Endothelial cell of umbilical vein (primary cell): ENCODE data around the gene PCMT1. TPM values are rescaled to one million over a fixed set of nuclear protein-coding genes. Genes with fewer than 3 reads are reported as not detected.
"Not testable (repeated sequence)": the region's sequence is repeated elsewhere in the genome, so short reads cannot be mapped to it uniquely, and the experiment has no call there.

Experiments used
- BruUV-seq: library from RNA; stranded (reverse); fragments of 400-500 nt; replicated peaks from 2 replicates; lab custom pipeline; 2021; lab: Mats Ljungman, UMichigan
- CTCF ChIA-PET: fragments of 300-600, 350-600 bp; sonication (Branson Sonifier 250); formaldehyde crosslinking; loops from one replicate; lab custom pipeline; 2021; ENCODE audit warnings: antibody characterized with exemption, inconsistent platforms; lab: Charles Lee
- POLR2A ChIA-PET: fragments of 300-600, 350-600 bp; sonication (Branson Sonifier 250); formaldehyde crosslinking; loops from one replicate; lab custom pipeline; 2021; ENCODE audit warnings: antibody characterized with exemption, inconsistent platforms; lab: Charles Lee
- DNase-seq: peaks from one replicate; pipeline ENCODE4 v3.0.0-alpha.2; 2011; ENCODE audit warnings: low read depth, low spot score
- FAIRE-seq: peaks from 2 replicates; lab custom pipeline; 2011; peaks lifted over from hg19 to GRCh38; lab: Jason Lieb, UNC
- H2AFZ ChIP-seq: 2 replicates; pipeline ENCODE4 v1.6.0; 2012; ENCODE audit warnings: low read depth, low read length, control low read depth, inconsistent platforms
- H3K27ac ChIP-seq: 2 replicates; pipeline ENCODE4 v1.5.1; 2011; ENCODE audit warnings: low read depth, mild to moderate bottlenecking, control low read depth, low read length, moderate library complexity; ENCODE audit not compliant: insufficient read depth
- H3K27me3 ChIP-seq, 2 experiments: 2 replicates each; pipeline versions ENCODE4 v1.6.0 to v1.6.1; 2011; ENCODE audit warnings: low read length in 2 of 2, mixed read lengths in 1 of 2; ENCODE audit not compliant: control insufficient read depth in 2 of 2, insufficient read depth in 2 of 2
- H3K36me3 ChIP-seq, 2 experiments: 2 replicates in 1 of 2; 3 replicates in 1 of 2; pipeline ENCODE4 v1.5.1; 2011; ENCODE audit warnings: low read length in 2 of 2, mild to moderate bottlenecking in 1 of 2, moderate library complexity in 1 of 2; ENCODE audit not compliant: control insufficient read depth in 2 of 2, insufficient read depth in 2 of 2; ENCODE audit errors: extremely low read depth in 1 of 2
- H3K4me1 ChIP-seq: 3 replicates; pipeline ENCODE4 v1.5.1; 2011; ENCODE audit warnings: mild to moderate bottlenecking, low read length; ENCODE audit not compliant: control insufficient read depth, insufficient read depth; ENCODE audit errors: extremely low read depth
- H3K4me2 ChIP-seq: 2 replicates; pipeline ENCODE4 v1.6.1; 2011; ENCODE audit warnings: low read length, control low read depth, mixed read lengths; ENCODE audit not compliant: insufficient read depth
- H3K4me3 ChIP-seq, 3 experiments: fragments of 200-600 bp in 1 of 3; sonication (generic), shearing (Covaris generic) in 1 of 3; replicated peaks in 1 of 3; 2 replicates each; pipeline ENCODE4 v1.5.1; 2011 to 2016; ENCODE audit warnings: control low read depth in 3 of 3, low read length in 3 of 3, mild to moderate bottlenecking in 2 of 3, inconsistent platforms in 1 of 3, low read depth in 1 of 3, moderate library complexity in 1 of 3; ENCODE audit not compliant: insufficient read depth in 1 of 3
- H3K79me2 ChIP-seq: 2 replicates; pipeline ENCODE4 v1.6.0; 2012; ENCODE audit warnings: low read length, inconsistent platforms; ENCODE audit not compliant: control insufficient read depth, insufficient read depth
- H3K9ac ChIP-seq: replicated peaks from 2 replicates; pipeline ENCODE3; 2011; ENCODE audit warnings: low read length, control low read depth; ENCODE audit not compliant: insufficient read depth; ENCODE audit errors: extremely low read depth
- H3K9me1 ChIP-seq: replicated peaks from 3 replicates; pipeline ENCODE4 v1.6.0; 2011; ENCODE audit warnings: mild to moderate bottlenecking, low read length; ENCODE audit not compliant: control insufficient read depth, insufficient read depth; ENCODE audit errors: extremely low read depth
- H3K9me3 ChIP-seq: replicated peaks from 2 replicates; pipeline ENCODE4 v1.5.1; 2012; ENCODE audit warnings: low read length, inconsistent platforms; ENCODE audit not compliant: control insufficient read depth, insufficient read depth
- H4K20me1 ChIP-seq: replicated peaks from 2 replicates; pipeline ENCODE3; 2011; ENCODE audit warnings: mild to moderate bottlenecking, low read length; ENCODE audit not compliant: control insufficient read depth, insufficient read depth; ENCODE audit errors: extremely low read depth
- CTCF ChIP-seq, 2 donors: IDR thresholded peaks; 1 replicate in 1 of 2; 2 replicates in 1 of 2; pipeline ENCODE4 v1.5.1; 2011; ENCODE audit warnings: low read length in 2 of 2, mild to moderate bottlenecking in 2 of 2, moderate library complexity in 2 of 2, control low read depth in 1 of 2, inconsistent platforms in 1 of 2, low read depth in 1 of 2; ENCODE audit not compliant: insufficient read depth in 1 of 2; ENCODE audit errors: extremely low read depth in 1 of 2
- EZH2 ChIP-seq: IDR thresholded peaks from 2 replicates; pipeline ENCODE4 v1.6.1; 2012; ENCODE audit warnings: borderline replicate concordance, low read depth, mild to moderate bottlenecking, moderate library complexity, low read length, inconsistent platforms; ENCODE audit not compliant: severe bottlenecking
- FOS ChIP-seq: IDR thresholded peaks from 2 replicates; pipeline ENCODE4 v1.6.1; 2011; ENCODE audit warnings: mild to moderate bottlenecking, low read length, moderate library complexity, borderline replicate concordance; ENCODE audit not compliant: insufficient read depth
- MYC ChIP-seq: IDR thresholded peaks from one replicate; pipeline ENCODE4 v1.6.1; 2011; ENCODE audit warnings: mild to moderate bottlenecking, low read depth, low read length
- POLR2A ChIP-seq: IDR thresholded peaks from 2 replicates; pipeline ENCODE4 v1.6.1; 2012; ENCODE audit warnings: low read depth, mild to moderate bottlenecking, control low read depth, low read length
- POLR2AphosphoS5 ChIP-seq: IDR thresholded peaks from 2 replicates; pipeline ENCODE4 v1.6.1; 2012; ENCODE audit warnings: low read depth, mild to moderate bottlenecking, control low read depth, low read length, moderate library complexity; ENCODE audit not compliant: insufficient read depth
- dilution Hi-C: fragments of 300-500 bp; cut with MboI; formaldehyde crosslinking; loops from one replicate; pipeline ENCODE4 v1.15.0; 2019; ENCODE audit warnings: low sequenced_read_pairs; ENCODE audit not compliant: extremely low pct_ligation_motif_present
- intact Hi-C: fragments of 100-400 bp; cut with micrococcal nuclease; formaldehyde crosslinking; loops from one replicate; pipeline ENCODE4 v1.10.0; 2022
- polyA plus RNA-seq, 4 experiments: library from polyadenylated mRNA; depleted of rRNA in 3 of 4; stranded (reverse) in 3 of 4; unstranded in 1 of 4; fragments of >200 nt; gene quantifications; 2 replicates each; pipeline versions ENCODE4 v1.2.1 to v1.2.3, GENCODE V29; 2011 to 2012; ENCODE audit warnings: missing spikeins in 1 of 4
- total RNA-seq: library from RNA; stranded (reverse); gene quantifications from 2 replicates; pipeline ENCODE4 v1.2.3, GENCODE V29; 2021

PCMT1 gene
- total and polyA plus RNA-seq, 2 donors (not counting 3 experiments of a cell fraction or from before 2014, with no cell fraction given) = 95.0 to 102 TPM

DNA sequence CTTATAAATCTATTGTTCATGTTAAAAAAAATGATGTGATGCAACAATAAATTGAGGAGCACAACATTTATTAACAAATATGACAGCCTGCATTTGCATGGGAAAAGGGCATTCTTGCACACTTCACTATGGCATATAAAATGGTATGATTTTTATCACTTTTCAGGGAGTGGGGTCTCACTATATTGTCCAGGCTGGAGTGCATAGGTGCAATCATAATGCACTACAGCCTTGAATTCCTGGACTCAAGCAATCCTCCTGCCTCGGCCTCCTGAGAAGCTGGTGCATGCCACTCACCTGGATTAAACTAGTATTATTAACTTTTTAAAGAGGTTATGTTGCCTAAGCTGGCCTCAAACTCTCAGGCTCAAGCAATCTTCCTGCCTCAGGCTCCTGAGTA is 14.6 kb upstream of the PCMT1 start:
- H3K9me3 ChIP-seq = no peaks in the 10 kb centered on the region
- CTCF ChIA-PET = interaction anchor here (1.6 kb wide), 1 partner anchor 11 kb away, joined by 3 read pairs; no protein-coding TSS in a partner anchor
- H3K9ac ChIP-seq = no peak overlapping the region
- dilution Hi-C loops (no loop called here), intact Hi-C loops (no loop called here)
- FAIRE-seq (no peak), DNase-seq (no peak)
- BruUV-seq = no TSS peak
- H4K20me1 ChIP-seq = no peaks in the 10 kb centered on the region
- POLR2A ChIA-PET = no interaction called here
- H3K4me2 ChIP-seq = no peak overlapping the region
- no peak overlapping the region for H3K4me3 ChIP-seq
- no peaks in the 10 kb centered on the region for H3K79me2 ChIP-seq
- H3K4me1 ChIP-seq = no peaks in the 10 kb centered on the region
- H3K9me1 ChIP-seq = no peaks in the 10 kb centered on the region
- H3K27ac ChIP-seq = no peak overlapping the region
- H3K27me3 ChIP-seq = no peaks in the 10 kb centered on the region
- H2AFZ ChIP-seq = no peak overlapping the region
- TF ChIP-seq CTCF (IDR thresholded peaks at IDR 0.05; ENCODE audit: extremely low read depth in 1 of 2, insufficient read depth in 1 of 2, low read depth in 1 of 2, low read length in 2 of 2) (no peak), FOS (no peak), POLR2A (no peak), EZH2 (no peak), POLR2AphosphoS5 (no peak), MYC (no peak)
- peaks cover 2 to 18% of the 10 kb centered on the region in 2 experiments for H3K36me3 ChIP-seq

GRCh38 chr6:149745252-149745651 is 4.3 kb upstream of the PCMT1 start:
- H3K4me2 ChIP-seq = peak overlapping the region; percentile 90
- FAIRE-seq, H3K36me3 ChIP-seq, H3K9me1 ChIP-seq, dilution Hi-C loops, DNase-seq, H4K20me1 ChIP-seq, H3K9me3 ChIP-seq, CTCF ChIA-PET, BruUV-seq, H3K27me3 ChIP-seq, intact Hi-C loops, H2AFZ ChIP-seq, H3K4me1 ChIP-seq: not testable (repeated sequence)
- peaks cover 22% of the 10 kb centered on the region for H3K79me2 ChIP-seq
- H3K27ac ChIP-seq = peak overlapping the region; percentile 47
- H3K9ac ChIP-seq = peak overlapping the region; percentile 89
- POLR2A ChIA-PET = interaction anchor here (0.5 kb wide), 1 partner anchor 8 kb away, joined by 3 read pairs; no protein-coding TSS in a partner anchor
- H3K4me3 ChIP-seq = peak overlapping the region in 2 of 3 experiments; percentile 83 to 96
